Ishikawa (cell line): ENCODE results near the gene PRCD.

Source experiments
- CEBPB ChIP-seq: IDR thresholded peaks from 2 replicates; pipeline ENCODE4 v1.6.1; 2012
- CREB1 ChIP-seq: IDR thresholded peaks from 2 replicates; pipeline ENCODE4 v1.6.1; 2012; ENCODE audit warnings: low read depth
- EGR1 ChIP-seq: IDR thresholded peaks from 2 replicates; pipeline ENCODE4 v1.6.1; 2012
- EP300 ChIP-seq: IDR thresholded peaks from 2 replicates; pipeline ENCODE4 v1.6.1; 2012; ENCODE audit warnings: borderline replicate concordance
- FOXM1 ChIP-seq: IDR thresholded peaks from 2 replicates; pipeline ENCODE4 v1.6.1; 2012; ENCODE audit warnings: low read depth, borderline replicate concordance
- NFIC ChIP-seq: IDR thresholded peaks from 2 replicates; pipeline ENCODE4 v1.6.1; 2012
- RAD21 ChIP-seq: IDR thresholded peaks from 2 replicates; pipeline ENCODE4 v1.6.1; 2012; ENCODE audit warnings: low read depth
- TAF1 ChIP-seq: IDR thresholded peaks from 2 replicates; pipeline ENCODE4 v1.6.1; 2012; ENCODE audit warnings: low read depth, mild to moderate bottlenecking
- TCF12 ChIP-seq: IDR thresholded peaks from 2 replicates; pipeline ENCODE4 v1.6.1; 2012; ENCODE audit warnings: low read depth
- TEAD4 ChIP-seq: IDR thresholded peaks from 2 replicates; pipeline ENCODE4 v1.6.1; 2012
- YY1 ChIP-seq: IDR thresholded peaks from 2 replicates; pipeline ENCODE4 v1.6.1; 2012; ENCODE audit warnings: low read depth
- ZBTB7A ChIP-seq: IDR thresholded peaks from 2 replicates; pipeline ENCODE4 v1.6.1; 2012; ENCODE audit warnings: low read depth
- TF ChIP-seq, protein P1 (sequence below): IDR thresholded peaks from 2 replicates; pipeline ENCODE4 v1.6.1; 2012; ENCODE audit warnings: low read depth, mild to moderate bottlenecking
- TF ChIP-seq, protein P2 (sequence below): IDR thresholded peaks from 2 replicates; pipeline ENCODE4 v1.6.1; 2012
- TF ChIP-seq, protein P3 (sequence below): IDR thresholded peaks from 2 replicates; pipeline ENCODE4 v1.6.1; 2012

The PRCD gene

DNA sequence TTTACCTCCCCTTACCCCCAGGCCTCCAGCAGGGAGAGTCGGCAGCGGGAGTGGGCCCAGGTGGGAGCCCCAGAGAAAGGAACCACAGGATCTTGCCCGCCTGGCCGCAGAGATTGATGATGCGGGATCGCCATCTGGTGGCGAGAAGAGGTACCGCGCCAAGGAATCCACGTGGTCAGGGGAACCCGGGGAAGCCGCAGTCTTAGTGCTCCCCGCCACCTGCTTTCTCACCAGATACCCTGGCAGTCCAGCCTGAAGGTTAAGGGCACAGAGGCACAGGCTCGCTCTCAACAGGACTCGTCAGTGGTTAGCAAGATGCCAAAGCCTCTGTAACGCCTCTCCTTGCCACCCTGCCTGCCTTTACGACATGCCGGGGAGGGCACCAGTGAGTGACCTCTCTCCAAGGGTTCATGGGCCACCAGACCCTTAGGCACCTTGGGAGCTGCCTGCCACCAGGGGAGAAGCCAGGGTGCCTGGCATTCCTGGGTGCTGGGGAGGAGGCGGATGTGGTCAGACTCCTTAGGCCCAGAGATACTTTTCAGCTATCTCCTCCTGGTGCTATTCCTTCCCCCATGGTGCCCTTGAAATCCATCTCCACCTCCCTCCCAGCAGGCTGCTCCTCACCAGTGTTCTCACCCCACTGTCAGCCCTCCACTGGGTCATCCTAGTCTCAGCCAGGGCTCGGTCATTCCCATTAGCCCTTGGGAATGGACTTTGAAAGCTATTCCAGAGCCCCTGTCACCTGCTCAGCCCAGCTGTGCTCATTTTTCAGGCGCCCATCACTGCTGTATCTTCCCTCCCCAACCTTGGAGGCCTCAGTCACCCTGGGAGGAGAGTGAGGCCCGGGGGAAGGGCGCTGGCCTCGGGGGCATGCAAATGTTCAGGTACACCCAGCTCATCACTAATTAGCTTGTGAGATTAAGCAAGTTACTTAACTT, 33.2 kb upstream of the PRCD start:
- TF ChIP-seq, protein P1, sequence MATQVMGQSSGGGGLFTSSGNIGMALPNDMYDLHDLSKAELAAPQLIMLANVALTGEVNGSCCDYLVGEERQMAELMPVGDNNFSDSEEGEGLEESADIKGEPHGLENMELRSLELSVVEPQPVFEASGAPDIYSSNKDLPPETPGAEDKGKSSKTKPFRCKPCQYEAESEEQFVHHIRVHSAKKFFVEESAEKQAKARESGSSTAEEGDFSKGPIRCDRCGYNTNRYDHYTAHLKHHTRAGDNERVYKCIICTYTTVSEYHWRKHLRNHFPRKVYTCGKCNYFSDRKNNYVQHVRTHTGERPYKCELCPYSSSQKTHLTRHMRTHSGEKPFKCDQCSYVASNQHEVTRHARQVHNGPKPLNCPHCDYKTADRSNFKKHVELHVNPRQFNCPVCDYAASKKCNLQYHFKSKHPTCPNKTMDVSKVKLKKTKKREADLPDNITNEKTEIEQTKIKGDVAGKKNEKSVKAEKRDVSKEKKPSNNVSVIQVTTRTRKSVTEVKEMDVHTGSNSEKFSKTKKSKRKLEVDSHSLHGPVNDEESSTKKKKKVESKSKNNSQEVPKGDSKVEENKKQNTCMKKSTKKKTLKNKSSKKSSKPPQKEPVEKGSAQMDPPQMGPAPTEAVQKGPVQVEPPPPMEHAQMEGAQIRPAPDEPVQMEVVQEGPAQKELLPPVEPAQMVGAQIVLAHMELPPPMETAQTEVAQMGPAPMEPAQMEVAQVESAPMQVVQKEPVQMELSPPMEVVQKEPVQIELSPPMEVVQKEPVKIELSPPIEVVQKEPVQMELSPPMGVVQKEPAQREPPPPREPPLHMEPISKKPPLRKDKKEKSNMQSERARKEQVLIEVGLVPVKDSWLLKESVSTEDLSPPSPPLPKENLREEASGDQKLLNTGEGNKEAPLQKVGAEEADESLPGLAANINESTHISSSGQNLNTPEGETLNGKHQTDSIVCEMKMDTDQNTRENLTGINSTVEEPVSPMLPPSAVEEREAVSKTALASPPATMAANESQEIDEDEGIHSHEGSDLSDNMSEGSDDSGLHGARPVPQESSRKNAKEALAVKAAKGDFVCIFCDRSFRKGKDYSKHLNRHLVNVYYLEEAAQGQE: no peak
- TF ChIP-seq TCF12 (no peak), YY1 (no peak), ZBTB7A (no peak), TAF1 (no peak), CEBPB (no peak), FOXM1 (no peak), EP300 (no peak), TEAD4 (no peak), RAD21 (peak; percentile 98), NFIC (no peak), EGR1 (no peak), CREB1 (no peak)
- TF ChIP-seq, protein P2, sequence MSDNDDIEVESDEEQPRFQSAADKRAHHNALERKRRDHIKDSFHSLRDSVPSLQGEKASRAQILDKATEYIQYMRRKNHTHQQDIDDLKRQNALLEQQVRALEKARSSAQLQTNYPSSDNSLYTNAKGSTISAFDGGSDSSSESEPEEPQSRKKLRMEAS: peak; percentile 92
- TF ChIP-seq, protein P3, sequence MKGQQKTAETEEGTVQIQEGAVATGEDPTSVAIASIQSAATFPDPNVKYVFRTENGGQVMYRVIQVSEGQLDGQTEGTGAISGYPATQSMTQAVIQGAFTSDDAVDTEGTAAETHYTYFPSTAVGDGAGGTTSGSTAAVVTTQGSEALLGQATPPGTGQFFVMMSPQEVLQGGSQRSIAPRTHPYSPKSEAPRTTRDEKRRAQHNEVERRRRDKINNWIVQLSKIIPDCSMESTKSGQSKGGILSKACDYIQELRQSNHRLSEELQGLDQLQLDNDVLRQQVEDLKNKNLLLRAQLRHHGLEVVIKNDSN: peak; percentile 78

DNA sequence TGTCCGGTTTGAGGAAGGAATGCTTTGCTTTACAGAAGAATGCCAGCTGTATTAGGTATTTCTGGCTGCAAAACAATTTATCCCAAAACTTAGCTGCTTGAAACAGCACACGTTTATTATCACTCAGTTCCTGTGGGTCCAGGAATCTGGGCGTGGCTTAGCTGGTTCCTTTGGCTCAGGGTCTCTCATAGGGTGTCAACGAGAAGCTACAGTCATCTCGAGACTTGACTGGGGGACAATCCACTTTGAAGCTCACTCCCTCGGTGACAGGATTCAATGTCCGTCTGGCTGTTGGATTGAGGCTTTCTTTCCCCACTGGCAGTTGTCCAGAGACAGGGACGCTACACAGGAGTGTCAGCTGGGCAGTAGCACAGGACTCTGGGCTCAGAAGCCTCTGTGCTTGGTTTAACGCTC, 29.0 kb upstream of the PRCD start:
- no peak for TF ChIP-seq CEBPB
- TF ChIP-seq, protein P3: no peak
- no peak for TF ChIP-seq TAF1
- no peak for TF ChIP-seq EGR1
- TF ChIP-seq FOXM1: no peak
- TF ChIP-seq, protein P2: no peak
- TF ChIP-seq ZBTB7A: no peak
- TF ChIP-seq EP300: no peak
- TF ChIP-seq, protein P1: no peak
- no peak for TF ChIP-seq NFIC
- TF ChIP-seq CREB1: no peak
- TF ChIP-seq RAD21: no peak
- no peak for TF ChIP-seq TCF12
- TF ChIP-seq YY1: no peak
- TF ChIP-seq TEAD4: no peak

DNA sequence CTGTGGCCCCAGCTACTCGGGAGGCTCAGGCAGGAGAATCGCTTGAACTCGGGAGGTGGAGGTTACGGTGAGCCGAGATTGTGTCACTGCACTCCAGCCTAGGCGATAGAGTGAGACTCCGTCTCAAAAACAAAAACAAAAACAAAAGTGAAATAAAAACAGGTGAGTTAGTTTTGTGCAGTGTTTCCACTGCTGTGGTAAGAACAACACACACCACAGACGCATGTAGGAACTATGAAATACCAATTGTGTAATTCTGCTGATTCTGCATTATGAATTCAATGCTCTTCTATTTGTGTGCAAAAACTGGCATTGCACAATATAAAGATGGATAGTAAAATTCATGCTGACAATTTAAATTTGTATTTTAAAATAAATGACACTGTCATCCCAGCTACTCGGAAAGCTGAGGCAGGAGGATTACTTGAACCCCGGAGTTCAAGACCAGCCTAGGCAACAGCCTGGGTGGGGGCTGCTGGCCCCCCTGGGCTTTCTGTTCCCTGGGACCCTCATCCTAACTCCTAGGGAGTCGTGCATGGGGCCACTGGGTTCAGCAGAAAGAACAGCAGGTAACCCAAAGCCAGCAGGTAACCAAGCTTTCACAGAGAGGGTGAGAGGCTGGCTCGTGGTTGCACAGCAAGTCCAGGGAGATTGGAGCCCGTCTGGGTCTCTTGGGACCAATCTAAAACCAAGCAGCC, 28.0 kb upstream of the PRCD start:
- TF ChIP-seq RAD21 (no peak), CREB1 (no peak), NFIC (no peak), YY1 (no peak), EGR1 (no peak), TEAD4 (no peak), EP300 (no peak), ZBTB7A (no peak), TCF12 (no peak), FOXM1 (no peak)
- TF ChIP-seq, protein P1: no peak
- TF ChIP-seq, protein P3: no peak
